ENCODE results near the gene CHAT.

DNA sequence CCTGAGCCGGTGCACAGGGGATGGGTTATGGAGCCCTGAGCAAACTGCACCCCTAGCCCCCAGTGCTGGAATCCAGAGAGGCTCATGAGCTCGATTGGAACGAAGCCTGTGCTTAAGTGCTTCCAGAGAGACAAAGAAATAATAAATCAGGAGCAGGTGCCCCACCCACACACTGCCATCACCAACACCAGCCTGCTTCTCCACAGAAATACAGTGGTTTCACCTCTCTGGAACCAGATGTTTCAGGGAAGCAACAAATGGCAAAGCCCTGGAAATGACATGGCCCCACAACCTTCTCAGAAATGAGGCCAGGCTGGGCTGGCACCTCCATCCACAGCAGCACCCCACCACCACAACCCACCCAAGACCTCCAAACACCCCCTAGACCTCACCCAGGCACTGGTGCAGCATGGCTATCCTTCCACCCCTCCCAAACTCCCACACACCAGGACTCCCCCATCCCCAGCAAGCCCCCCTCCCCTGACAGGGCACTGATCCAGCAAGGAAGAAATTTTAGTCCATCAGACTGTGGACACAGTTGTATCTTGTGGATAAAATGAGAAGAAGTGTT, 7.8 kb upstream of the CHAT start:
- TF ChIP-seq, protein P1, sequence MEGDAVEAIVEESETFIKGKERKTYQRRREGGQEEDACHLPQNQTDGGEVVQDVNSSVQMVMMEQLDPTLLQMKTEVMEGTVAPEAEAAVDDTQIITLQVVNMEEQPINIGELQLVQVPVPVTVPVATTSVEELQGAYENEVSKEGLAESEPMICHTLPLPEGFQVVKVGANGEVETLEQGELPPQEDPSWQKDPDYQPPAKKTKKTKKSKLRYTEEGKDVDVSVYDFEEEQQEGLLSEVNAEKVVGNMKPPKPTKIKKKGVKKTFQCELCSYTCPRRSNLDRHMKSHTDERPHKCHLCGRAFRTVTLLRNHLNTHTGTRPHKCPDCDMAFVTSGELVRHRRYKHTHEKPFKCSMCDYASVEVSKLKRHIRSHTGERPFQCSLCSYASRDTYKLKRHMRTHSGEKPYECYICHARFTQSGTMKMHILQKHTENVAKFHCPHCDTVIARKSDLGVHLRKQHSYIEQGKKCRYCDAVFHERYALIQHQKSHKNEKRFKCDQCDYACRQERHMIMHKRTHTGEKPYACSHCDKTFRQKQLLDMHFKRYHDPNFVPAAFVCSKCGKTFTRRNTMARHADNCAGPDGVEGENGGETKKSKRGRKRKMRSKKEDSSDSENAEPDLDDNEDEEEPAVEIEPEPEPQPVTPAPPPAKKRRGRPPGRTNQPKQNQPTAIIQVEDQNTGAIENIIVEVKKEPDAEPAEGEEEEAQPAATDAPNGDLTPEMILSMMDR (IDR thresholded peaks at IDR 0.05), result no peak
- TF ChIP-seq POLR2AphosphoS5 (IDR thresholded peaks at IDR 0.05), result no peak
